Measurements from ENCODE around the gene TRIOBP.
"Not testable (repeated sequence)": the region's sequence is repeated elsewhere in the genome, so short reads cannot be mapped to it uniquely, and the experiment has no call there.

TRIOBP gene

GRCh38 chr22:37714634-37715033 is 17.8 kb downstream of the TRIOBP start:
- H3K4me1 ChIP-seq (ENCODE audit: control insufficient read depth, insufficient read depth, low read length), result no peaks in the 10 kb centered on the region
- no peaks in the 10 kb centered on the region; a peak in 1 of 3 replicates for H3K36me3 ChIP-seq (ENCODE audit: control insufficient read depth in 2 of 2, insufficient read depth in 1 of 2, low read length in 2 of 2)
- POLR2A ChIA-PET, result no interaction called here
- TF ChIP-seq ZNF121 (tag by site-specific recombination; IDR thresholded peaks at IDR 0.05) (peak; percentile 95), TSHZ1 (tag by site-specific recombination; IDR thresholded peaks at IDR 0.05; ENCODE audit: borderline replicate concordance) (no peak)
- no peak overlapping the region for H3K27ac ChIP-seq (ENCODE audit: extremely low read depth, low read depth, low read length)
- no peak overlapping the region for H3K4me3 ChIP-seq (ENCODE audit: low read depth, low read length)
- no peaks in the 10 kb centered on the region for H3K9me3 ChIP-seq (ENCODE audit: control insufficient read depth, insufficient read depth, low read depth, low read length)
- CTCF ChIA-PET, result interaction anchor here (0.7 to 1.8 kb wide), 2 partner anchors 30 to 71 kb away, joined by 5 to 6 read pairs; no protein-coding TSS in a partner anchor

GRCh38 chr22:37715760-37716159 is 18.9 kb downstream of the TRIOBP start:
- peak; percentile 51 for TF ChIP-seq GLIS1 (tag by site-specific recombination; IDR thresholded peaks at IDR 0.05)
- TF ChIP-seq ZNF585B (tag by site-specific recombination; IDR thresholded peaks at IDR 0.05), result no peak
- ChIA-PET POLR2A (interaction anchor here (0.8 kb wide), 1 partner anchor 261 kb away, joined by 3 read pairs; no protein-coding TSS in a partner anchor), CTCF (interaction anchor here (0.7 to 1.8 kb wide), 2 partner anchors 73 to 979 kb away, joined by 3 to 5 read pairs; no protein-coding TSS in a partner anchor)
- Histone ChIP-seq H3K27ac (ENCODE audit: extremely low read depth, low read depth, low read length) (no peak overlapping the region), H3K4me1 (ENCODE audit: control insufficient read depth, insufficient read depth, low read length) (no peaks in the 10 kb centered on the region), H3K9me3 (ENCODE audit: control insufficient read depth, insufficient read depth, low read depth, low read length) (no peaks in the 10 kb centered on the region), H3K36me3 (ENCODE audit: control insufficient read depth in 2 of 2, insufficient read depth in 1 of 2, low read length in 2 of 2) (no peaks in the 10 kb centered on the region; a peak in 1 of 3 replicates), H3K4me3 (ENCODE audit: low read depth, low read length) (no peak overlapping the region)

- Histone ChIP-seq H3K27ac (ENCODE audit: extremely low read depth, low read depth, low read length) (no peak overlapping the region), H3K4me1 (ENCODE audit: control insufficient read depth, insufficient read depth, low read length) (no peaks in the 10 kb centered on the region), H3K9me3 (ENCODE audit: control insufficient read depth, insufficient read depth, low read depth, low read length) (no peaks in the 10 kb centered on the region), H3K4me3 (ENCODE audit: low read depth, low read length) (no peak overlapping the region), H3K36me3 (ENCODE audit: control insufficient read depth in 2 of 2, insufficient read depth in 1 of 2, low read length in 2 of 2) (no peaks in the 10 kb centered on the region; a peak in 1 of 3 replicates)
- CTCF ChIA-PET, result interaction anchor here (0.6 kb wide), 1 partner anchor 19 kb away, joined by 3 read pairs; no protein-coding TSS in a partner anchor
- TF ChIP-seq ZNF341 (tag by site-specific recombination; IDR thresholded peaks at IDR 0.05; ENCODE audit: low read depth) (no peak), FEZF1 (tag by site-specific recombination; IDR thresholded peaks at IDR 0.05) (no peak), ZNF202 (tag by site-specific recombination; IDR thresholded peaks at IDR 0.05; ENCODE audit: borderline replicate concordance) (no peak), MYNN (tag by site-specific recombination; IDR thresholded peaks at IDR 0.05; ENCODE audit: borderline replicate concordance) (no peak), ZBTB20 (tag by site-specific recombination; IDR thresholded peaks at IDR 0.05) (no peak), ZNF19 (tag by site-specific recombination; IDR thresholded peaks at IDR 0.05; ENCODE audit: low read depth) (no peak), ZBTB21 (tag by site-specific recombination; IDR thresholded peaks at IDR 0.05) (no peak), ZBTB8A (tag by site-specific recombination; IDR thresholded peaks at IDR 0.05) (no peak), ZNF350 (tag by site-specific recombination; IDR thresholded peaks at IDR 0.05) (no peak), ZNF555 (tag by site-specific recombination; conservative IDR thresholded peaks at IDR 0.05) (no peak), ZNF155 (tag by site-specific recombination; IDR thresholded peaks at IDR 0.05) (no peak), ZNF146 (tag by site-specific recombination; IDR thresholded peaks at IDR 0.05) (no peak), ZFP37 (tag by site-specific recombination; IDR thresholded peaks at IDR 0.05) (no peak), CTCF (tag by site-specific recombination; IDR thresholded peaks at IDR 0.05) (no peak), ZNF596 (tag by site-specific recombination; IDR thresholded peaks at IDR 0.05) (no peak), ZNF133 (tag by site-specific recombination; IDR thresholded peaks at IDR 0.05) (no peak), HOXD13 (CRISPR knock-in tag; IDR thresholded peaks at IDR 0.05; ENCODE audit: borderline replicate concordance) (no peak), ZNF792 (tag by site-specific recombination; IDR thresholded peaks at IDR 0.05) (no peak), ZNF704 (tag by site-specific recombination; IDR thresholded peaks at IDR 0.05) (no peak)
- POLR2A ChIA-PET, result no interaction called here
These were observed 19.9 kb downstream of the TRIOBP start for GRCh38 chr22:37716708-37717107.

- H3K27ac ChIP-seq (ENCODE audit: extremely low read depth, low read depth, low read length); POLR2A ChIA-PET; H3K4me3 ChIP-seq (ENCODE audit: low read depth, low read length): not testable (repeated sequence)
These were observed 20.4 kb downstream of the TRIOBP start for GRCh38 chr22:37717235-37717634.

More at GRCh38 chr22:37717235-37717634, 20.4 kb downstream of the TRIOBP start:
- H3K4me1 ChIP-seq (ENCODE audit: control insufficient read depth, insufficient read depth, low read length); H3K9me3 ChIP-seq (ENCODE audit: control insufficient read depth, insufficient read depth, low read depth, low read length); H3K36me3 ChIP-seq (ENCODE audit: control insufficient read depth in 2 of 2, insufficient read depth in 1 of 2, low read length in 2 of 2); CTCF ChIA-PET: not testable (repeated sequence)

All from HEK293 (cell line).